ENCODE measurements around the gene NACC1. TPM values are rescaled to one million over a fixed set of nuclear protein-coding genes. Genes with fewer than 3 reads are reported as not detected.

NACC1 gene
- total and polyA plus RNA-seq, 2 experiments from 2014 or later, result 12.4 to 260 TPM

- ATAC-seq, result no peak
- Mint-ChIP-seq H3K27ac (no peak overlapping the region; the same call in 1 of the 2 replicates), H3K36me3 (ENCODE audit: low read depth) (peaks cover 60% of the 10 kb centered on the region)
These were observed 16.6 kb downstream of the NACC1 start for GRCh38 chr19:13134626-13135025.

More at GRCh38 chr19:13134626-13135025, 16.6 kb downstream of the NACC1 start:
- Histone ChIP-seq H3K27me3 (ENCODE audit: insufficient read depth) (no peaks in the 10 kb centered on the region), H4K20me1 (replicated peaks; ENCODE audit: insufficient read depth) (peaks cover 48% of the 10 kb centered on the region), H3K4me1 (ENCODE audit: insufficient read depth) (no peaks in the 10 kb centered on the region), H3K4me3 (no peak overlapping the region), H3K27ac (ENCODE audit: low read depth) (no peak overlapping the region), H3K79me2 (replicated peaks; ENCODE audit: insufficient read depth) (peaks cover 53% of the 10 kb centered on the region), H3K9me2 (ENCODE audit: insufficient read depth) (no peaks in the 10 kb centered on the region), H2AFZ (no peak overlapping the region), H3K36me3 (ENCODE audit: insufficient read depth) (peaks cover 5% of the 10 kb centered on the region; the same call in 1 of the 2 replicates), H3F3A (replicated peaks; ENCODE audit: low read depth) (no peaks in the 10 kb centered on the region), H3K4me2 (no peak overlapping the region)
- no peak for DNase-seq (ENCODE audit: low spot score)
- Mint-ChIP-seq H3K27me3 (ENCODE audit: insufficient read depth, low read depth, poor library complexity) (peaks cover 16% of the 10 kb centered on the region), H3K4me1 (peaks cover 12% of the 10 kb centered on the region), H3K4me3 (no peak overlapping the region), H3K9me3 (no peaks in the 10 kb centered on the region)
- TF ChIP-seq CREB1 (CRISPR knock-in tag; IDR thresholded peaks at IDR 0.05; ENCODE audit: low read depth) (no peak), POLR2AphosphoS5 (IDR thresholded peaks at IDR 0.05; ENCODE audit: low read depth) (no peak), EZH2phosphoT487 (IDR thresholded peaks at IDR 0.05; ENCODE audit: unreplicated experiment) (no peak), EZH2 (IDR thresholded peaks at IDR 0.05; ENCODE audit: low read depth, unreplicated experiment) (no peak), CTCF (conservative IDR thresholded peaks at IDR 0.05; ENCODE audit: low read depth in 2 of 2) (no peak), STAT1 (IDR thresholded peaks at IDR 0.05; ENCODE audit: unreplicated experiment) (no peak), JUNB (IDR thresholded peaks at IDR 0.05; ENCODE audit: unreplicated experiment) (no peak), ETS1 (IDR thresholded peaks at IDR 0.05) (no peak), NANOG (IDR thresholded peaks at IDR 0.05; ENCODE audit: borderline replicate concordance) (no peak), ZNF462 (CRISPR knock-in tag; IDR thresholded peaks at IDR 0.05) (no peak), ZNF114 (CRISPR knock-in tag; IDR thresholded peaks at IDR 0.05) (no peak), REST (IDR thresholded peaks at IDR 0.05; ENCODE audit: unreplicated experiment) (no peak), ZNF331 (CRISPR knock-in tag; IDR thresholded peaks at IDR 0.05; ENCODE audit: low read depth) (no peak)

Data from GM23338 (cell line).